Hematopoietic multipotent progenitor cell (in vitro differentiated cells): ENCODE measurements around the gene AKAP12. TPM values are rescaled to one million over a fixed set of nuclear protein-coding genes. Genes with fewer than 3 reads are reported as not detected.

Experiments used
- DNase-seq, 3 donors: peaks; one replicate each; pipeline ENCODE4 v3.0.0-alpha.2; 2011 to 2015; ENCODE audit warnings: low read depth in 2 of 3, low spot score in 2 of 3
- total RNA-seq: library from RNA; depleted of rRNA; stranded (reverse); fragments of >200 nt; gene quantifications from one replicate; pipeline ENCODE4 v1.2.3, GENCODE V29; 2012

AKAP12 gene
- total RNA-seq, 1 donor, result 0.27 TPM

DNA sequence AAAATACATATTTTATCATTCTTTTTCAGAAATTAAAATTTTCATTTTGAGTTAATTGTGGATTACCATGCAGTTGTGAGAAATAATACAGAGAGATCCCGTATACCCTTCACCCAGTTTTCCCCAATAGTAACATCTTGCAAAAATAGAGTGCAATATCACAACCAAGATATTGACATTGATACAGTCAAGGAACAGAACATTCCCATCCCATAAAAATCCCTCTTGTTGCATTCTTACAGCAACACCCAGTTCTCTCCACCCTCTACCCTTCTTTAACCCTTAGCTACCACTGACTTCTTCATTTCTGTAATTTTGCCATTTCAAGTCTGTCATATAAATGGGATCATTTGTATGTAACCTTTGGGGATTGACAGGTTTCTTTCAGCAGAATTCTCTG is 6.9 kb upstream of the AKAP12 start:
- DNase-seq, result no peak

DNA sequence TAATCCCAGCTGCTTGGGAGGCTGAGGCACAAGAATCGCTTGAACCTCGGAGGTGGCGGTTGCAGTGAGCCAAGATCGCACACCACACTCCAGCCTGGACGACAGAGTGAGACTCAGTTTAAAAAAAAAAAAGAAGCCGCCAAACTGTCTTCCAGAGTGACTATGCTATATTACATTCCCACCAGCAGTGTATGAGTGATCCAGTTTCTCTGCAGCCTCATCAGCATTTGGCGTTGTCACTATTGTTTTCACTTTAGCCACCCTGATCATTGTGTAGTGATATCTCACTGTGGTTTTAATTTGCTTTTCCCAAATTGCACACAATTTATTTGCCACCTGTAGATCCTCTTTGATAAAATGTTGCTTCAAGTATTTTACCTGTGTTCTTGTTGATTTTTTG is 6.0 kb upstream of the AKAP12 start:
- DNase-seq, result no peak

DNA sequence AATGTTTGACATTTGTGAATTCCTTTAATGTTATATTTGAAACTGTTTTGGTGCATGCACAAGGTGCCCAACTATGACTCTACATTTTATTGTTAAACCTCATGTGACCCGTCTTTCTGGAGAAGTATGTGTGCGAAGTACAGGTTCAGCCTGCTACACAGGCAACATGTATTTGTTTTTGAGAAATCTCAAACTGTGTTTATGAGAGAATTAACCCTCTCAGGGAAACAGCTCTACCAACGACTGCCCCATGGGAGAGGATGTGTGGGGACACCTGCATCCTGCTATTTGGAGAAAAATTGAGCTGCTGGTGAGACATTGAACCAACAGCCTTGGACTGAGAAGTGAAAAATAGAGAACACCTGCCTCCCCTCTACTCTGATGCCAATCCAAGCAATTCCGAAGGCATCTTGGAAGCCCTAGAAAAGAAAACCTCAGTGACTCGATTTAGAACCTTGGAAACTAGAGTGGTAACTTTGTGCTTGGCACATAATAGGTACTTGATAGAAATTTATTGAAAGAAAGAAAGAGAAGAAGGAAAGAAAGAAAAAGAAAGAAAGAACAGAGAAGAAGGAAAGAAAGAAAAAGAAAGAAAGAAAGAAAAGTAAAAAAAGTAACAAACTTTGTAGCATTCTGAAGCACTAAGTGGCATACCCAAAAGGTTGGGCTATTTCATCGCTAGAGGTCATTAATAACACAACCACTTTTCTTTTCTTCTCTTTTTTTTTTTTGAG is 2.9 kb upstream of the AKAP12 start:
- DNase-seq, result peak in 1 of 3 donors; percentile 17

DNA sequence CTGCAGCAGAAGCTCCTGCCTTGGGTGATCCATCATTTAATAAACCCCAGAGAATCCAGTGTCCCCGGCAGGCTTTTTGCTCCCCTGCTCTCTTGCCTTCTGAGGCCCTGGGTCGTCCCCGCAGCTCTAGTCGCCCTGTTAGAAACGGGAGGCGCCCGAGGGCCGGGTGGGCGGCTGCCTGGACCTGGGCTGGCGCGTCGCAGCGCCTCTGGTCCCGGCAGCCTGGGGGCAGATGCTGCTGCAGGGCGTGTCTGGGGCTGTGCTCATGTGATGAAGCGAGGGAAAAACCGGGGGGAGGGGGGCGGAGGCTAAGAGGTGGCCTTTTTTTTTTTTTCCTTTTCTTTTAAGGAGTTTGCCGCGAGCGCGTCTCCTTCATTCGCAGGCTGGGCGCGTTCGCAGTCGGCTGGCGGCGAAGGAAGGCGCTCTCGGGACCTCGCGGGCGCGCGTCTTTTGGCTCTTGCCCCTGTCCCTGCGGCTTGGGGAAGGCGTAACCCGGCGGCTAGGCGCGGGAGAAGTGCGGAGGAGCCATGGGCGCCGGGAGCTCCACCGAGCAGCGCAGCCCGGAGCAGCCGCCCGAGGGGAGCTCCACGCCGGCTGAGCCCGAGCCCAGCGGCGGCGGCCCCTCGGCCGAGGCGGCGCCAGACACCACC is 394 bp downstream of the AKAP12 start:
- peak in 2 of 3 donors; percentile 66 to 68 for DNase-seq

DNA sequence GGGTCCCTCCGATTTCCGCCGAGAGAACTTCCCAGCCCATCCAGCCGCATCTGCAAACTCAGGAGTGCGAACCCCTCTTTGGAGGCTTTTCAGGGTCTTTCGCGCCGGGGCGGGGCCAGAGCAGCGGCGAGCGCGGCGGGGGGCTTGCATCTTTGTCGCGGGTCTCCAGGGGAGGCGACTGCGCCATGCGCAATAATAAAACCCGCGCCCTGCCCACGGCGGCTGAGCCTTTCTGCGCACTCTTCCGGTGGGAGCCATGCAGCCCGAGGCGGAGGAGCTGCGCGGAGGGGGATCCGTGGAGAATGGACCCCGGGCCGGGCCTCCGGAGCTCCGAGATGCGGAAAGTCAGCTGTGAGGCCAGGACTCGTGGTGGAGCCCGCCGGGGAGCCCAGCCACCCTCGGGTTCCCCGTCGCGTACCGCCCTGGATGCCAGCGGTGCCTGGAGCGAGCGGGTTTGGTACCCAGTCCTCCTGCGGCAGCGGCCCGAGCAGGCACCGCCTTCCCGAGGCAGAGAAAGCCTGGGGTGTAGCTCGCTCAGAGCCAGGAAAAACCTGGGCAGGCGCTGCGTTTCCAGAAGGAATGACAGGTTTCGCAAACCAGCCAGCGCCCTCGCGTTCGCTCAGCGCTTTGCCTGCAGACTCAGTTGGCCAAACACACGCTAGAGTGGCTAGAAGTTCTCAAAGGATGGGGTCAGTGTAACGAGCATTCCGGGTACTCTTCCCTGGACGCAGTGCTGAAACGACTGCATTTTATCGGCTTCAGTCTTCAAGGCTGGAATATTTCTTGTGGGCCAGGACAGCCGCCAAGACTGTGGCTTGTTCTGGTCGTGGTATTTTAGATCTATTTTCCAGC is 1.2 kb downstream of the AKAP12 start:
- peak in 1 of 3 donors; percentile 10 for DNase-seq

DNA sequence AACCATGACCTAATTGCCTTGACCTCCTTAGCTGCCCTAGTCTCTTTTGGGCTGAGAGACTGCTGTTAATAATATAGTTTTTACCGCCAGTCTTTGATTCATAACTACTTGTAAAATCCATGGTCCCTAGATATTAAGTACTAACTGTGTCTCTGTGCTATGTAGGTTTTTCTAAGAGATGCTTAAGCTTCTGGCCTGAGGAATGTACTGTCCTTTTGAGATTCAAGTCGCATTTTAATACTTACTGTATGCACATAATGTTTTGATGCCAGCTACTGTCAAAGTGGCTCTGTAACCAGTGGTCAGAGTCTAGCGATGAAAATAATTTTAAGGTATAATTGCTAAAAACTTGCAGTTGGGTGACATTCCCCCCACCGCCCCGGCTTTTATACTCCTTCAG is 2.1 kb downstream of the AKAP12 start:
- no peak for DNase-seq

DNA sequence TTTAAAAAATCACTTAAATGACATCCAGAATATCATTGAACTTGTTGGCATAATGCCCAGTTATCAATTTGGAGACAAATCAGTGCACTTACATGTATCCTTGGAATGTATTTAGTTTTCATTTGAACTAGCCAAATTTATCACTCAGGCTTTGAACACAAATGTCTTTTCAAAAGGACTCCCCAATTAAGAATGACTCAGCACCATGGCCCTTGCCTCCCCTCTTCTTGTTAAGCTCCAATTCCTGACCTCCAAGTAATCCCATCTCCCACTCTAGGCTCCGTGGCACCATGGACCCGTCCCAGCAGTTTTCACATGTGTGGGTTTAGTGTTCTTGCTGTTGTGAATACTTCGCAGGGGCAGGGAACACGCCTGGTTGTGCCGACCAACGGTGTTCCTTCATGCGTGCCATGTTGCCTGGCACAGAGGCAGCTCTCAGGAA is 2.7 kb downstream of the AKAP12 start:
- no peak for DNase-seq

DNA sequence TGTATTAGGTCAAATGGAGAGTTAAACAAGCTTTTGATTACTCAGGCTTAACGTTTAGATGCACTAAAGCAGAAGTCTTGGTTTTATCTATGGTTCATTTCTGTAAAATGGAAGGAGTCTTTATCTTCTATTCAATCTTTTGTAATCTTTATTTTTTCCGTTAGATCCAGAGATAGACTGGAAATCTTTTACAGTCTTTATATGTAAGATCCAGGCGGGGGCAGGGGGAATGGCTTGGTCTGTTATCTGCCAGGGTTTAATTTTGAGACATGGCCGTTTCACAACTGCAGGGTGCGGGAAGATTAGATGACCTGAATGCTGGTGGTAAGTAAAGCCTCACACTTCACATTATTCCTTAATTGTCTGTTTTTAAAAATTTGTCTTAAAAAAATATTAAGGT is 3.7 kb downstream of the AKAP12 start:
- DNase-seq, result no peak

DNA sequence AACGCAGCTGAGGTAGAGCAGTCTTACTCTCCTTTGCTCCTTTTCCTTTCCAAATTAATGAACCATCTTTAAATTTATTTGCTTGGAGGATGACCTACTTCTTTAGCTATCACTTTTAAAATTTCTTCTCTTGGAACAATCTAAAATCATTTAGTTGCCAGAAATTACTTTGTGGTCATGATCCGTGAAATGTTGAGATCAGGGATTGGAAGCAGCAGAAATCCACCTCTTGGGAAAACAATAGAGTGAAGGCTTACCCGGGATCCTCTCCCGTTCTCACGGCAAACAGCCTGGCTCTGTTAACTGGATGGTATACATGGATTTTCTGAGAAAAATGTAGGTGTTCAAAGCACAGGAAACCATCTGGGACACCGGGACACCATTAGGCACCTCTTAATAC is 7.7 kb downstream of the AKAP12 start:
- no peak for DNase-seq

DNA sequence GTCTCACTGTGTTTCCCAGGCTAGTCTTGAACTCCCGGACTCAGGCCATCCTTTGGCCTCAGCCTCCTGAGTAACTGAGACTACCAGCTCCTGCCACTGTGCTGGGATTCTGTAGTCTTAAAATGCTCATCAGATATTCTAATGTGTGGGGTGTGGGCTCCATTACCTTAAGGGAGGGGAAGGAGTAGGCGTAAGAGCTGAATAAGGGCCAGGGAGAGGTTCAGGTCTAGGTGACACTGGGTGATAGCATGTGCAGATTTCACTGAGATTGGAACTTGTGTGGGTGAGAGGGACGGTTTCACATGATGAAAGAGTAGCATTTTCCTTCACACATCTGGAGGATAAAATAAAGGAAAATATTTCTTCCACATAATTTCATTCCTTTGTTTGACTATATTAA is 8.5 kb downstream of the AKAP12 start:
- no peak for DNase-seq

DNA sequence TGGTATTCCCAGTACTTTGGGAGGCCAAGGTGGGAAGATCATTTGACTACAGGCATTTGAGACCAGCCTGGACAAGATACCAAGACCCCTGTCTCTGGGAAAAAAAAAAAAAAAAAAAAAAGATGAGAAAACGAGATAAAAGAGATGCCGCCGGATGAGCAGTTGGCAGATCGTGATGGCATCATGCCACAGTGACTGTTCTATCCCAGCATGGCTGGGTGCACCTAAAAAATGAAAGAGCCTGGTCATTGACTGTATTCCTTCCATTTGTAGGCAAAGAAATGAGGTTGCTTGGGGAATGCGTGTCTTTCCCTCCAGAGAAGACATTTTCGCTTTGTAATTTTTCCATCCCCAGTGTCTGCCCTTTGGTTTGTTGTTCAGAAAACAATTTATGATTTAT is 12.9 kb downstream of the AKAP12 start:
- DNase-seq, result no peak

DNA sequence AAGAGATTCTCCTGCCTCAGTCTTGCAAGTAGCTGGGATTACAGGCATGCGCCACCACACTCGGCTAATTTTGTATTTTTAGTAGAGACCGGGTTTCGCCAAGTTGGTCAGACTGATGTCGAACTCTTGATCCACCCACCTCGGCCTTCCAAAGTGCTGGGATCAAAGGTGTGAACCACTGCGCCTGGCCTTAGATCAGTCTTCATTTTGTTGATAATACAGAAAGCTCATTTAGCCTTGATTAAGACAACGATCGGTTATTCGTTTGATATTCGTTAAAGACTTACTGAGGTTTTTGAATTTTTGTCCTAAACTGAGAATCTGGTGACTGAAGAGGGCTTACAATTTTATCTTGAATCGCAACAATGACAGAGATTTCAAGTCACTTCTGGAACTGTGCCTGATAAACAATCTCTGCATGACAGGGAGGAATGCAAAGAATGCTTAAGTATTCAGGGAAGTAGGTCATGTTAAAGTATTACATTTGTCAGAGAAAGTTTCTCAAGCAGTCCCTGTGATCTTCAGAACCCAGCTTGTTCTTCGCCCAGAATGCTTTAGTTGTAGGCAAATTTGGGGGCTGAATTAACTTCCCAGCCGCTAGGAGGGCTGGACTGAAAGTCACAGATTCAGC is 14.8 kb downstream of the AKAP12 start:
- DNase-seq, result no peak

DNA sequence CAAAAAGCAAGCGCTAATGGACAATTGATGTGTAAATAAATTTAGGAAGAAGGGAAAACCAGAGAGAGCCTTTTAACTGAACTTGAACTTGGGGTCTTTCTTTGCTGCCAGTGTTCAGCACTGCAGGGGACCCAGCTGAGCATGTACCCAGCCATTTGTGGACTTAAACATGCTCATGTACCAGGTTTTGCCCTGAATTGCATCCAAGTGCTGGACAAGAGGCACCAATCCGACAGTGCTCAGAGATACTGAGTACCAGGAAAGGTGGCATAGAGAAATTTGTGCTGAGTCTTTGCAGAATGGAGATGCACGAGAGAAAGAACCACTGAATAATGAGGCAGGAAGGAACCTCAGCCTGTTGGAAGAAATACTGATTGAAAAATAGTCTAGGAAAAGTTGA is 16.0 kb downstream of the AKAP12 start:
- no peak for DNase-seq

DNA sequence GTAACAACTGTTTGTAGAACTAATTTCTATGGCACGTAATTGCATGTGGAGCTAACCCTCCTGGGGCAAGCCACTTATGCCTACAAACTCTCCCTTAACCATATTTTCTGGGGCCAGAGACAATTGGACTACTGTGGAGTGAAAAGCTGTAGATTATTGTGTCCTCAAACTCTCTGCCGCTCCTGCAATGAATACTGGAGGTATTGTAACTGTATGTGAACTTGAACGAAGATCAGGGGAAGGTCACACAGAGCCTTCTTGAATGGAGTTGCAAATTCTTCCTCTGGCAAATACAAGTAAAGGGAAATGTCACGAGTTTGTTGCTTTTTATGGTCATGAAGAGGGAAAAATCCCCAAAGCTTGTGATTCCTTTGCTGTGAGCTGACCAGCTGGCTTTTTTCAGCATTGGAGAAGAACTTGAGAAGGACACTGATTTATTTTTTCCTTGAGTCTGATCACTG is 18.2 kb downstream of the AKAP12 start:
- DNase-seq, result no peak

DNA sequence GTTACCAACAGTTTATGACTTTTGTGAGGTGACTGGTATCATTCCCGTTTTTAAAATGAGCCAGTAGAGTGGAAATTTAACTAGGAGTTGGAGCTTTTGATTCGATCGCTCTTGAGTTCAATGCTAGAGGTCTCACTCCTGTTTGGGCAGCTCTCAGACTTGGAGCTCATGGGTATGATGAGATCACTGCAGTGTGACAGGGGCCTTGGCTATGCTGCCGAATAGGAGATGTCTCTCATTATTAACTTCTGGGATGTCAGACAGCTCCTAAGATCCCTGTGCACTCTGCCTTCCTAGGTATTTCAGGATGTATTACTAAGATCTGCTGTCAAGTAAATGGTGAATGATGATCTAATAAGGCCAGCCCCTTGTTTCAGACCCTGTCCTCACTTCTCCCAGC is 20.4 kb downstream of the AKAP12 start:
- DNase-seq, result no peak

DNA sequence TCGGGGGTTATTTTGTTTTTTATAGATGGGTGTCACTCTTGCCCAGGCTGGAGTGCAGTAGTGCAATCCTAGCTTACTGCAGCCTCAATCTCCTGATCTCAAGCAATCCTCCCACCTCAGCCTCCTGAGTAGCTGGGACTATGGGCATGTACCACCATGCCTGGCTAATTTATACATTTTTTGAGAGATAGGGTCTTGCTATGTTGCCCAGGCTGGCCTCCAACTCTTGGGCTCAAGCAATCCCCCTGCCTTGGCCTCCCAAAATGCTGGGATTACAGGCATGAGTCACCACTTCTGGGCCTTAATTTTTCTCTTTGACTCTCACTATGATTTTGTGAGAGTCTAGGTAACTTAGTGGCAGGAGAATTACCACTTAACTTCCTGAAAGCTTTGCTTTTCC is 23.3 kb downstream of the AKAP12 start:
- no peak for DNase-seq

DNA sequence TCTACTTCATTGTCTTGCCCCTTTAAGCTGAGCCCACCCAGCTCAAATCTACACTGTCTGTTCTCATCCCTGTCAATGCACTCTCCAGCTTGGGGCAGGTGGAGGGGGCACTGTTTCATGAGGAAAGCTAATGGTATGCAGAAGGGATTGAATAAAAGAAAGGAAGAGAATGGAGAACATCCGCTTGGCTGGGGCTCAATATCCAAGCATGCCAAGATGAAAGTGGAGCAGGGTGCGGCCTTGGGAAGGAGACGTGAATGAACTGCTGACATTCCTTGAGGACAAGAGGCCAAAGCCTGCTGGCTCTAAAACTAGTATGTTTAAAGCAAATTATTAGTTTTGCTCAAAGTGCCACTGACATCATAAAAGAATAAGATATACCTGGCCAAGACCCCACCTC is 24.2 kb downstream of the AKAP12 start:
- no peak for DNase-seq

DNA sequence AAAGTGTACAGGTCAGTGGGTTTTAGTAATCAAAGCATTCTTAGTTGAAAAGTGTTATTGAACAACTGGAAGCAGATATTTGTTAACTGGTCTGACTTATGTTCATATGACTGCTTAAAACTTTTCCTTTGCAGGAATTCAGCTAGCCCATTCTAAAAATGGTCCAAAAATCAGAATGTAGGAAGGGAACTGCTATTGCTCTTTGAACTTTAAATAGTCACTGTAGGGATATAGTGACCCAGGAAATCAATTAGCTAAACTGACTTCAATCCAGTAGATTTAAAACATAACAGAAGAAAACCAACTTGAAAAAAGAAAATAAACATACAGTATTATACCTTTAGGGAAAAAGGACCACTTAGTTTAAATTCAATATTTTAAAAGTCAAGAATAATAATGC is 25.5 kb downstream of the AKAP12 start:
- DNase-seq, result no peak

DNA sequence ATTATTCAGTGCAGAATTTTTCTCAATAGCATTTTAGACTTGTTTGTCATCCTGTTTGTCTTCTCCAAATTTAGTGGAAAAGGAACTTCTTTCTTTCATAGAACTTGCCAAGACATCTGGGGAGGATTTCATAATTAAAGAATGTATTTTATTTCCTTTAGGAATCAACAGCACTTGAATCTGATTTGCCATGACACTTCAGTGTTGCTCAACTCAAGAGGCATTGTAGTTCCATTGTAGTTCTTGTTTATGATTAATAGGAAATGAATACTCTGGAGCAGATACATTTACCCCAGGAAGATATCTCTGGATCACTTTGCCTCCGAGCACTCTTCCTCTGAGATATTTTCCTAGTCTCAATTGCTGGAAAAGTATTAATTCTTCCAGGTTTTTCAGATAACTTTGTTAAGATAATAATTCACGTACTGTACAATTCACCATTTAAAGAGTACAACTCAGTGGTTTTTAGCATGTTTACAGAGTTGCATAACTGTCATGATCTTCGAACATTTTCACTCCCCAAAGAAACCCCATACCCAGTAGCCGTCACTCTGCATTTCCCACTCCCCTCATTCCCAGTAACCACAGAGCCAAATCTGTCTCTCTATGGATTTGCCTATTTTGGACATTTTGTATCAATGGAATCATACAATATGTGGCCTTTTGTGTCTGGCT is 29.7 kb downstream of the AKAP12 start:
- no peak for DNase-seq

DNA sequence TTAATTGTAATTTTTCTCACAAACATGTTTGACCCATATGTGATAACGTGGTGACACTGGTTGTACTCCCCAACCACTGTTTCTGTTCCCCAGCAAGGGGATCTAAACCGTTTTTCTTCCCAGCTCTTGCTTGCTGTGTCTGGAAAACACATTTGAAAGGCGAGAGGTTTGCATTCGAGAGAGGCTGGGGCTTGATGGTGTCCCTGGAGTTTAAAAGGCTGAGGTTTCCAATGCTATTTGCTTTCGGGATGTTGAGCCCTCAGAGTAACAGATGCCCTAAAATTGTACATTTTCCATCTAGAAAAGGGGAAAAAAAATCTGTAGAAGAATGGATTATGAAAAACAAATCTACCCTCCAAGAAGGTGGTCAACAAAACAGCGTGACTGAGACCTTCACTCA is 35.4 kb downstream of the AKAP12 start:
- DNase-seq, result no peak

DNA sequence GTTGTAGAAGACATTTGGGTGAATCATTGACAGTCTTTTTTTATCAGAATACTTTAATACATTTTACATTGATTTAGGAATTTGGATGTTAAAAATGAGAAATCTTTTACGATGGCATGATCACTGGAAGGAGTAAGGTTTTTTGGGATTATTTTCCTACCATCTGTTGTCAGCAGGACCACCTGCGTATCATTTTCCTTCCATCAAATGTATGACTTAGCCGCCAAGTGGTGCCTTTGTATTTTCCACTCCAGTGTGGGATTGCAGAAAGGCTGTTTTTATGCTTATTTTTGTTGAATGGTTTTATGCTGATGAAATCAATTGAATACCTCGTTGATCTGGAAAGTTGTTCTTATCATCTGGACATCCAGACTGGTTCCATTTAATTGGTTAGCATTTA is 35.8 kb downstream of the AKAP12 start:
- DNase-seq, result no peak
